ENCODE measurements around the gene EHD2. TPM values are rescaled to one million over a fixed set of nuclear protein-coding genes. Genes with fewer than 3 reads are reported as not detected.
A peak's percentile ranks its signal among the peaks of the same experiment; 100 is the strongest.
"Not testable (repeated sequence)": the region's sequence is repeated elsewhere in the genome, so short reads cannot be mapped to it uniquely, and the experiment has no call there.

The EHD2 gene
- total RNA-seq, 2 donors from 2014 or later = 91.1 to 98.8 TPM

DNA sequence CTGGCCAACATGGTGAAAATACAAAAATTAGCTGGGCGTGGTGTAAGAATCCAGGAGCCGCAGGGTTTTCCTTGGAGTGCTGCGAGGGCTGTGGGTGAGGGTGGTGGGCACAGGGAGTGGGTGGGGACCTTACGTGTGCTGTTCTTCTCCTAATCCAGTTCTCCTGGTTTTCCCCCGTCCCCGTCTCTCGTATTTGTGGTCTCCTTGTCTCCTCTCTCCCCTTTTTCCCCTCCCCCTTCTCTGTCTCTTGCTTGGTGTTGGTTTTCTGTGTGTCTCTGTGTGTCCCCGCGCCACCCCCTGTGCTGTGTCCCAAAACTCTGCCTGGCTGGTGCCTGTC, 67.0 kb downstream of the EHD2 start:
- intact Hi-C loops (cut with DNase I) = loop anchor here in 1 of 2 donors (5.0 kb wide), 1 partner anchor 73 kb away; no protein-coding TSS in a partner anchor
- DNase-seq = no peak
- no peak for ATAC-seq

DNA sequence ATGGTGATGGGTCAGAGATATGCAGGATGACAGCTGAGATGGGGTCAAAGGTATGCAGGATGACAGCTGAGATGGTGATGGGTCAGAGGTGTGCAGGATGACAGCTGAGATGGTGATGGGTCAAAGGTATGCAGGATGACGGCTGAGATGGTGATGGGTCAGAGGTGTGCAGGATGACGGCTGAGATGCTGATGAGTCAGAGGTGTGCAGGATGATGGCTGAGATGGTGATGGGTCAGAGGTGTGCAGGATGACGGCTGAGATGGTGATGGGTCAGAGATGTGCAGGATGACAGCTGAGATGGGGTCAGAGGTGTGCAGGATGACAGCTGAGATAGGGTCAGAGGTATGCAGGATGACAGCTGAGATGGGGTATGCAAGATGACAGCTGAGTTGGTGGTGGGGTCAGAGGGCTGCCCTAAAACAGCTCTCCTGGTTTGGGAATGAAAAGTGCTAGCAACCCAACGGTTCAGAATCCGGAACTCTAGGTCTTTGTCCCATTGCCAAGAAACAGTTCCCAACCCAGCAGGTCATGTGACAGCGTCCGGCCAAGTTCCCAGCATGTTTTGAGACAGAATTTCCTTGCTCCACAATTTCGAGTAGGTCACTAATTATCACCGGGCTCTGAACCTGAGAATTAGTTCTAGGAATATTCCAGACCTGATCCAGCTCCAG, 68.5 kb downstream of the EHD2 start:
- ATAC-seq (no peak), DNase-seq (peak; percentile 53)
- intact Hi-C loops (cut with DNase I) = loop anchor here in 1 of 2 donors (5.0 kb wide), 1 partner anchor 74 kb away; no protein-coding TSS in a partner anchor

DNA sequence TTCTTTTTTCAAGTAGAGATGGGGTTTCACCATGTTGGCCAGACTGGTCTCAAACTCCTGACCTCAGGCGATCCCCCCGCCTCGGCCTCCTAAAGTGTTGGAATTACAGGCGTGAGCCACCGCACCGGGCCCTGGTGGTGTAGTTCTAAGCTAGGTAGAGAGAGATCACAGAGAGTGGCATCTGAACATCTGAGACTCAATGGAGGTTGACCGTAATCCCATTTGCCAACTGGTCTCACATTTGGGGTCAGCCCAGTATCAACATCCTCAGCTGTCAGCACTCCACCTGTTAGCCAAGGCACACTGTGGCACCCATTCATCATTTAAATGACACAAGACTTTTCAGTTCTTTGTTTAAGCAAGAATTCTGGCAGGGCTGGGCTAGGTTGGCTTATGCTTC, 73.3 kb downstream of the EHD2 start:
- no peak for ATAC-seq

DNA sequence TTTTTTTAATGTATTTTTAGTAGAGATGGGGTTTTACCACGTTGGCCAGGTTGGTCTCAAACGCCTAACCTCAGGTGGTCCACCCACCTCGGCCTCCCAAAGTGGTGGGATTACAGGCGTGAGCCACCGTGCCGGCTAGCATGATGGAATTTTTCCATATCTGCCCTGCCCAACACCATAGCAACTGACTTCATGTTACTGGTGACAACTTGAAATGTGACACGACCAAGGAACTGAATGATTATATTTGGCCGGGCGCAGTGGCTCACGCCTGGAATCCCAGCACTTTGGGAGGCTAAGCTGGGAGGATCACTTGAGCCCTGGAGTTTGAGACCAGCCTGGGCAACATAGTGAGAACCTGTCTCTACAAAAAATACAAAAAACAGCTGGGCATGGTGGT, 74.1 kb downstream of the EHD2 start:
- ATAC-seq; intact Hi-C loops (cut with DNase I): not testable (repeated sequence)

More for the DNA sequence above, 73.3 kb downstream of the EHD2 start:
- DNase-seq = no peak
- intact Hi-C loops (cut with DNase I) = no loop called here

DNA sequence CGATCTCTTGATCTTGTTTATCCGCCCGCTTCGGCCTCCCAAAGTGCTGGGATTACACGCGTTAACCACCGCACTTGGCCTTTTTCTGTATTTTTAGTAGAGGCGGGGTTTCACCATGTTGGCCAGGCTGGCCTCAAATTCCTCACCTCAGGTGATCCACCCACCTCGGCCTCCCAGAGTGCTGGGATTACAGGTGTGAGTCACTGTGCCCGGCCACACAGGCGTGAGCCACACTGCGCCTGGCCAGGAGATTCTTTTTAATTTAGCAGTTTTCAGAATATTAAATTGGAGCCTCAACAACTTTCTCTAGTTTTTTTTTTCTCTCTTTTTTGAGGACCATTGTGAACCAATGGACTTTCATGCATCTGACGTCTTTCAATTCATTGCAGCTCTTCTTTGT, 76.6 kb downstream of the EHD2 start:
- ATAC-seq; DNase-seq; intact Hi-C loops (cut with DNase I): not testable (repeated sequence)

More for the DNA sequence above, 74.1 kb downstream of the EHD2 start:
- not testable (repeated sequence) for DNase-seq

DNA sequence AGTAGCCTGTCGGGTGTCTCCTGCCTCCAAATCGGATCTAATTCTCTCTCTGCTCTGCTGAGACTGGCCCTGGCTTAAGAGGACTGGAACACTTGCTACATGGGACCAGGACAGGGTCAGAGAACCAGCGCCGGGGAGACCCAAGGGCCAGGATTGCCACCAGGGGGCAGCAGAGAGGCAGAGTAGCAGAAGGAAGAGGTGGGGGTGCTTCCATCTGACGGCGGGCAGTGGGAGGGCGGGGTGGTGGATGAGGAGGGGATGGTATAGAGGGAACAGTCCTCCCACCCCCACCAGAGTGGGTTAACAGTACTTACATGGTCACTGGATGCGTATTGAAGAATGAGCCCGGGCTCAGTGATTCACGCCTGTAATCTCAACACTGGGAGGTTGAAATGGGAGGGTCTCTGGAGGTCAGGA, 77.2 kb downstream of the EHD2 start:
- ATAC-seq (peak; percentile 73 to 80), DNase-seq (peak; percentile 89)
- intact Hi-C loops (cut with DNase I) = no loop called here

DNA sequence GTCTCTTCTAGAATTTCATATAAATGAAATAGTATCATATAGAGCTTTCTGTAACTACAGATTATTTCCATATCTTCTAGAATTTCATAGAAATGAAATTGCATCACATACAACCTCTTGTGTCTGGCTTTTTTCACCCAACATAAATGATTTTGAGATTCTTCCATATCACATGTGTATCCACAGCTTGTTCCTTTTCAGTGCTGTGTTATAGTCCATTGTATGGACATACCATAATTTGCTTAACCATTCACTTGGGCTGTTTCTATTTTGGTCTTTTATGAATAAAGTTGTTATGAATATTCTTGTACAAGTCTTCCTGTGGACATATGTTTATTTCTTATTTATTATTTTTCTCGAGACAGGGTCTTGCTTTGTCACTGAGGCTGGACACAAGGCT, 79.4 kb downstream of the EHD2 start:
- no peak for ATAC-seq
- intact Hi-C loops (cut with DNase I) = no loop called here
- no peak for DNase-seq

Other genes with a start within 250 kb of the EHD2 start
- under 1 TPM in 1 of 2 donors, not detected in 1; 0.15 TPM for gene SLC8A2, start 241.5 kb upstream of the EHD2 start, total RNA-seq
- gene KPTN, start 229.2 kb upstream of the EHD2 start, total RNA-seq = 10 to 100 TPM in 1 of 2 donors, 1 to 10 TPM in 1; 6.9 to 10.5 TPM
- gene NAPA, start 198.4 kb upstream of the EHD2 start, total RNA-seq = 100 to 1,000 TPM in 1 of 2 donors, 10 to 100 TPM in 1; 92.7 to 113 TPM
- under 1 TPM; 0.13 to 0.21 TPM for gene ZNF541, start 140.3 kb upstream of the EHD2 start, total RNA-seq
- 10 to 100 TPM in 1 of 2 donors, 1 to 10 TPM in 1; 7.2 to 11.6 TPM for gene BICRA, start 104.3 kb upstream of the EHD2 start, total RNA-seq
- 100 to 1,000 TPM; 172 to 184 TPM for gene NOP53, start 32.1 kb downstream of the EHD2 start, total RNA-seq
- gene SELENOW, start 65.3 kb downstream of the EHD2 start, total RNA-seq = 100 to 1,000 TPM; 718 to 783 TPM
- not detected for gene TPRX1, start 91.1 kb downstream of the EHD2 start, total RNA-seq
- gene CRX, start 108.5 kb downstream of the EHD2 start, total RNA-seq = not detected
- not detected for gene TPRX2, start 145.8 kb downstream of the EHD2 start, total RNA-seq
- not detected for gene SULT2A1, start 172.9 kb downstream of the EHD2 start, total RNA-seq

Measured in left cardiac atrium (tissue), 4 donors.